HepG2 (cell line): ENCODE measurements around the gene UNC13D. TPM values are rescaled to one million over a fixed set of nuclear protein-coding genes. Genes with fewer than 3 reads are reported as not detected.

ENCODE experiments used
- ARID2 ChIP-seq: sonication (generic); formaldehyde crosslinking; IDR thresholded peaks from 2 replicates; pipeline ENCODE4 v1.8.1; 2022; ENCODE audit warnings: mild to moderate bottlenecking, missing genetic modification reagents, borderline replicate concordance
- FOXC1 ChIP-seq: sonication (generic); formaldehyde crosslinking; IDR thresholded peaks from 2 replicates; pipeline ENCODE4 v1.8.0; 2022; ENCODE audit warnings: mild to moderate bottlenecking, missing genetic modification reagents, borderline replicate concordance
- HNF4A ChIP-seq: sonication (generic); formaldehyde crosslinking; IDR thresholded peaks from 2 replicates; pipeline ENCODE4 v1.4.0; 2020; ENCODE audit warnings: missing genetic modification reagents
- IKZF5 ChIP-seq: IDR thresholded peaks from 2 replicates; pipeline ENCODE4 v1.6.1; 2018; ENCODE audit warnings: missing genetic modification reagents, mild to moderate bottlenecking, missing compliant biosample characterization
- NFRKB ChIP-seq: fragments of 450-650 bp; IDR thresholded peaks from 2 replicates; pipeline ENCODE4 v1.6.1; 2017
- NRL ChIP-seq: sonication (generic); formaldehyde crosslinking; IDR thresholded peaks from 2 replicates; pipeline ENCODE4 v1.5.0; 2020; ENCODE audit warnings: missing genetic modification reagents, mild to moderate bottlenecking, moderate library complexity, borderline replicate concordance
- PCBP2 ChIP-seq: fragments of 200-400 bp; formaldehyde crosslinking; optimal IDR thresholded peaks from 2 replicates; pipeline ENCODE3; 2018; ENCODE audit warnings: low read length, low read depth; ENCODE audit not compliant: poor library complexity, severe bottlenecking
- RARG ChIP-seq: sonication (generic); formaldehyde crosslinking; IDR thresholded peaks from 2 replicates; pipeline ENCODE4 v1.4.0; 2020; ENCODE audit warnings: low read depth, mild to moderate bottlenecking, missing genetic modification reagents
- SKI ChIP-seq: fragments of 450-650 bp; IDR thresholded peaks from one replicate; pipeline ENCODE4 v1.6.1; 2018; ENCODE audit warnings: mild to moderate bottlenecking; ENCODE audit not compliant: partially characterized antibody
- TAF15 ChIP-seq: fragments of 200-400 bp; formaldehyde crosslinking; IDR thresholded peaks from one replicate; pipeline ENCODE4 v1.6.1; 2018; ENCODE audit warnings: mild to moderate bottlenecking, low read depth, low read length; ENCODE audit not compliant: poor library complexity, severe bottlenecking
- TIGD3 ChIP-seq: sonication (generic); formaldehyde crosslinking; IDR thresholded peaks from 2 replicates; pipeline ENCODE4 v1.5.1; 2020; ENCODE audit warnings: mild to moderate bottlenecking, missing genetic modification reagents, borderline replicate concordance
- YEATS2 ChIP-seq: sonication (generic); formaldehyde crosslinking; IDR thresholded peaks from 2 replicates; pipeline ENCODE4 v1.4.0; 2020; ENCODE audit warnings: missing genetic modification reagents, borderline replicate concordance
- ZBTB26 ChIP-seq: IDR thresholded peaks from 2 replicates; pipeline ENCODE4 v1.6.1; 2016; ENCODE audit warnings: missing compliant biosample characterization, missing genetic modification reagents, borderline replicate concordance
- ZNF224 ChIP-seq: sonication (generic); formaldehyde crosslinking; IDR thresholded peaks from 2 replicates; pipeline ENCODE4 v1.5.0; 2020; ENCODE audit warnings: mild to moderate bottlenecking, missing genetic modification reagents
- ZNF263 ChIP-seq: sonication (generic); formaldehyde crosslinking; IDR thresholded peaks from 2 replicates; pipeline ENCODE4 v1.4.0; 2020; ENCODE audit warnings: missing genetic modification reagents
- ZNF329 ChIP-seq: sonication (generic); formaldehyde crosslinking; IDR thresholded peaks from 2 replicates; pipeline ENCODE4 v1.9.0; 2021; ENCODE audit warnings: low read depth, mild to moderate bottlenecking, missing genetic modification reagents
- ZNF331 ChIP-seq: sonication (generic); formaldehyde crosslinking; IDR thresholded peaks from 2 replicates; pipeline ENCODE4 v1.4.0; 2020; ENCODE audit warnings: missing genetic modification reagents
- polyA plus RNA-seq, 8 experiments: library from polyadenylated mRNA; depleted of rRNA in 3 of 8; stranded (reverse) in 7 of 8; unstranded in 1 of 8; fragments of >200 nt; fragmentation: Illumina TruSeq in 4 of 8; extraction: Trizol in 4 of 8; gene quantifications; 2 replicates each; pipeline versions ENCODE4 v1.2.1 to v1.2.3, GENCODE V29; 2011 to 2016; ENCODE audit warnings: low read depth in 4 of 8, missing spikeins in 1 of 8, mixed read lengths in 1 of 8; ENCODE audit not compliant: insufficient read depth in 1 of 8
- total RNA-seq, 5 experiments: library from RNA; depleted of rRNA; stranded (reverse); fragments of >200 nt; fragmentation: Illumina TruSeq; extraction: Trizol; gene quantifications; 2 replicates each; pipeline ENCODE4 v1.2.3, GENCODE V29; 2016; ENCODE audit warnings: low read depth in 1 of 5
- TF ChIP-seq, protein P1 (sequence below): sonication (generic); formaldehyde crosslinking; IDR thresholded peaks from 2 replicates; pipeline ENCODE4 v1.5.0; 2020; ENCODE audit warnings: mild to moderate bottlenecking, missing genetic modification reagents, moderate library complexity

The UNC13D gene
- total and polyA plus RNA-seq, 2 of the 13 experiments (the other 11 are each of a cell fraction or from before 2014, with no cell fraction given), result 29.7 to 42.7 TPM

DNA sequence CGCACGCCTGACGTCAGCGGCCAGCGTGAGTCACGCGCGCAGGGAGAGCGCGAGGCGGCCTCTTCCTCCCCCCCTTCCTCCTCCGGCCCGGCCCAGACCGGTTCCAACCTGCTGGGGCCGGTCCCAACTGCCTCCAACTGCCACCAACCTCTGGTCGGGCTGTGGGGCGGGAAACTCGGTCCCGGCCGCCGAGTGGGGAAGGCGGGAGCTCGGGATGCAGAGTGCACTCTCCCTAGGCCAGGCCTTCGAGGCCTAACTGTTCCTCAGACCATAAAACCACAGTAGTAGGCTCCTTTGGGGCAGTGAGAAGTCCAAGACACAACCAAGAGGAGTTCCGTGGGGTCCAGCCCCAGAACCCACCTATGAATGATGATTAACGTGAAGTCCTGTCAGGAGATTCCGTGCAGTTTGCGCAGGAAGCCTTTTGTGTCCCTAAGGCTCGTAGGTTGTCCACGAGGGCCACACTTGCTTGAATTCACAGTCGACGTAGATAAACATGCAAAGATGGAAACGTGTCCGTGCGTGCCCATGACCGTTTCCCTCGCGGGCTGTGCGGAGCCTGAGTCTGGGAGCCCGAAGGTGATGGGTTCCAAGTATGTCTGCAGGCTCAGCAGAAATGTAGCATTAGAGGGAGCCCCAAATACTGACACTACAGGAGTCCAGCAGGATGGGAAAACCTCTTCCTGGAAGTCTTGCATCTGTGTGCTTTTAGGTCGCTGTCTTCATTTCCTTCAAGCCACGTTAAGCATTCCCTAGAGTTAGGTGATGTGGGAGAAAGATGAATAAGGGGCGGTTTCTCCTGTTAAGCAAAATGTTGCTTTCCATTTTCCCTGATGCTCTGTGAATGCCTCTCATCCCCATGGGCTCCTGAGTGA is 59.0 kb downstream of the UNC13D start (continued):
- TF ChIP-seq, protein P1, sequence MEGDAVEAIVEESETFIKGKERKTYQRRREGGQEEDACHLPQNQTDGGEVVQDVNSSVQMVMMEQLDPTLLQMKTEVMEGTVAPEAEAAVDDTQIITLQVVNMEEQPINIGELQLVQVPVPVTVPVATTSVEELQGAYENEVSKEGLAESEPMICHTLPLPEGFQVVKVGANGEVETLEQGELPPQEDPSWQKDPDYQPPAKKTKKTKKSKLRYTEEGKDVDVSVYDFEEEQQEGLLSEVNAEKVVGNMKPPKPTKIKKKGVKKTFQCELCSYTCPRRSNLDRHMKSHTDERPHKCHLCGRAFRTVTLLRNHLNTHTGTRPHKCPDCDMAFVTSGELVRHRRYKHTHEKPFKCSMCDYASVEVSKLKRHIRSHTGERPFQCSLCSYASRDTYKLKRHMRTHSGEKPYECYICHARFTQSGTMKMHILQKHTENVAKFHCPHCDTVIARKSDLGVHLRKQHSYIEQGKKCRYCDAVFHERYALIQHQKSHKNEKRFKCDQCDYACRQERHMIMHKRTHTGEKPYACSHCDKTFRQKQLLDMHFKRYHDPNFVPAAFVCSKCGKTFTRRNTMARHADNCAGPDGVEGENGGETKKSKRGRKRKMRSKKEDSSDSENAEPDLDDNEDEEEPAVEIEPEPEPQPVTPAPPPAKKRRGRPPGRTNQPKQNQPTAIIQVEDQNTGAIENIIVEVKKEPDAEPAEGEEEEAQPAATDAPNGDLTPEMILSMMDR (CRISPR knock-in tag), result peak; percentile 1; the same call in 1 of the 2 replicates
- TF ChIP-seq SKI (no peak), HNF4A (CRISPR knock-in tag) (peak; percentile 48), ZBTB26 (peak; percentile 13), TAF15 (no peak), IKZF5 (CRISPR knock-in tag) (0 out of 2 replicates have a peak, but pooled peaks have one; percentile 41), ZNF263 (CRISPR knock-in tag) (peak; percentile 43; the same call in 1 of the 2 replicates), RARG (CRISPR knock-in tag) (no peak; the same call in 1 of the 2 replicates), ZNF329 (CRISPR knock-in tag) (peak; percentile 86; the same call in 1 of the 2 replicates), FOXC1 (CRISPR knock-in tag) (0 out of 2 replicates have a peak, but pooled peaks have one; percentile 46), YEATS2 (CRISPR knock-in tag) (peak; percentile 90), NRL (CRISPR knock-in tag) (peak; percentile 94; the same call in 1 of the 2 replicates), PCBP2 (no peak), NFRKB (no peak), TIGD3 (no peak), ZNF224 (peak; percentile 95), ZNF331 (CRISPR knock-in tag) (peak; percentile 71), ARID2 (CRISPR knock-in tag) (no peak; the same call in 1 of the 2 replicates)
